GM19324 (cell line): ENCODE results near the gene RFNG.

Experiments used
- ATAC-seq: cut with Tn5 transposase; IDR thresholded peaks from one replicate; pipeline ENCODE4 v1.9.1; 2021; ENCODE audit warnings: mild to moderate bottlenecking, moderate library complexity; ENCODE audit not compliant: unreplicated experiment, low FRiP score

RFNG gene

GRCh38 chr17:82016061-82016874 is 35.3 kb downstream of the RFNG start:
- no peak for ATAC-seq

GRCh38 chr17:82015311-82015971 is 36.2 kb downstream of the RFNG start:
- ATAC-seq = no peak

- no peak for ATAC-seq
These were observed 36.7 kb downstream of the RFNG start for GRCh38 chr17:82014971-82015310.

GRCh38 chr17:82014432-82014831 is 37.2 kb downstream of the RFNG start:
- no peak for ATAC-seq

- ATAC-seq = no peak
These were observed 37.8 kb downstream of the RFNG start for GRCh38 chr17:82013772-82014321.

- ATAC-seq = no peak
These were observed 38.3 kb downstream of the RFNG start for GRCh38 chr17:82013341-82013740.

GRCh38 chr17:82012640-82013295 is 38.8 kb downstream of the RFNG start:
- no peak for ATAC-seq

- no peak for ATAC-seq
These were observed 39.4 kb downstream of the RFNG start for GRCh38 chr17:82012261-82012639.

GRCh38 chr17:82011617-82012187 is 39.9 kb downstream of the RFNG start:
- ATAC-seq = no peak

GRCh38 chr17:82010575-82011525 is 40.8 kb downstream of the RFNG start:
- no peak for ATAC-seq

GRCh38 chr17:82009413-82009812 is 42.2 kb downstream of the RFNG start:
- no peak for ATAC-seq

- no peak for ATAC-seq
These were observed 42.6 kb downstream of the RFNG start for GRCh38 chr17:82008941-82009405.

- no peak for ATAC-seq
These were observed 43.2 kb downstream of the RFNG start for GRCh38 chr17:82008258-82008940.

GRCh38 chr17:82007495-82008257 is 43.9 kb downstream of the RFNG start:
- no peak for ATAC-seq

- no peak for ATAC-seq
These were observed 44.5 kb downstream of the RFNG start for GRCh38 chr17:82007228-82007494.

- no peak for ATAC-seq
These were observed 45.0 kb downstream of the RFNG start for GRCh38 chr17:82006468-82007227.

GRCh38 chr17:82005701-82006348 is 45.8 kb downstream of the RFNG start:
- ATAC-seq = no peak
